Testis (tissue), 5 donors: Measurements from ENCODE around the gene SEZ6L. TPM values are rescaled to one million over a fixed set of nuclear protein-coding genes. Genes with fewer than 3 reads are reported as not detected.
A peak's percentile ranks its signal among the peaks of the same experiment; 100 is the strongest.

Experiments
- DNase-seq: peaks from one replicate; pipeline ENCODE4 v3.0.0-alpha.2; 2019
- H3K27ac ChIP-seq, 2 donors: fragments of 200-600 bp; sonication (generic); one replicate each; pipeline ENCODE4 v1.5.1; 2019
- H3K27me3 ChIP-seq: fragments of 200-600 bp; sonication (generic); one replicate; pipeline ENCODE4 v1.5.1; 2019
- H3K36me3 ChIP-seq: fragments of 200-600 bp; sonication (generic); one replicate; pipeline ENCODE4 v1.5.1; 2017; ENCODE audit warnings: low read depth; ENCODE audit errors: missing control alignments
- H3K4me1 ChIP-seq: fragments of 200-600 bp; sonication (generic); one replicate; pipeline ENCODE4 v1.5.1; 2019
- H3K4me3 ChIP-seq, 2 donors: fragments of 200-600 bp; sonication (generic); one replicate each; pipeline ENCODE4 v1.5.1; 2017 to 2019
- H3K9me3 ChIP-seq: fragments of 200-600 bp; sonication (generic); one replicate; pipeline ENCODE4 v1.5.1; 2017
- POLR2A ChIP-seq: fragments of 450-650 bp; IDR thresholded peaks from one replicate; pipeline ENCODE4 v1.6.1; 2017; ENCODE audit warnings: antibody characterized with exemption, mild to moderate bottlenecking, moderate library complexity
- WGBS, 2 donors: methylation state at CpG; one replicate each; pipeline ENCODE4 v1.1.5; 2018; 5-methylcytosine and 5-hydroxymethylcytosine counted together
- intact Hi-C: fragments of 100-400 bp; cut with DNase I; formaldehyde crosslinking; loops from one replicate; pipeline ENCODE4 v1.15.1; 2023; ENCODE audit warnings: low total_unique reads
- long read RNA-seq, 2 donors: transcript quantifications; one replicate each; lab custom pipeline, GENCODE V29; 2026
- polyA plus RNA-seq: library from polyadenylated mRNA; stranded (reverse); fragments of 350-450 nt; fragmentation: Illumina TruSeq; extraction: RNeasy Lipid Tissue Mini Kit (QIAGEN cat#74804); gene quantifications from one replicate; pipeline ENCODE4 v1.2.3, GENCODE V29; 2014; ENCODE audit warnings: low read depth, low replicate concordance; ENCODE audit not compliant: insufficient read depth
- total RNA-seq, 2 donors: library from RNA; depleted of rRNA; stranded (reverse); fragments of >200 nt; gene quantifications; one replicate each; pipeline ENCODE4 v1.2.3, GENCODE V29; 2016
- TF ChIP-seq, protein P1 (sequence below), 3 experiments: fragments of 450-650 bp in 2 of 3; fragments of 200-600 bp in 1 of 3; sonication (generic) in 1 of 3; IDR thresholded peaks; one replicate each; pipeline ENCODE4 v1.5.1; 2016 to 2019; ENCODE audit warnings: antibody characterized with exemption in 3 of 3, mild to moderate bottlenecking in 2 of 3, moderate library complexity in 1 of 3

Gene SEZ6L
- total RNA-seq (1 to 10 TPM in 1 of 2 donors, under 1 TPM in 1; 0.71 to 1.4 TPM), polyA plus RNA-seq (0.69 TPM)
- long read RNA-seq, donor 1 = 0 reads
- long read RNA-seq, donor 2 = 0 reads

- intact Hi-C loops = no loop called here
- 0 to 1% methylated on average over 7 to 77 of the region's 92 CpGs for WGBS, 2 donors
- H3K4me3 ChIP-seq = peak within 1 kb of the TSS; percentile 51 to 52
- H3K27ac ChIP-seq = no peak within 1 kb of the TSS
- no peaks in the 10 kb centered on the region for H3K9me3 ChIP-seq
- peak; percentile 23 for DNase-seq
- H3K4me1 ChIP-seq = peaks cover 10% of the 10 kb centered on the region
- H3K36me3 ChIP-seq = no peaks in the 10 kb centered on the region
- TF ChIP-seq POLR2A = no peak
- TF ChIP-seq, protein P1, sequence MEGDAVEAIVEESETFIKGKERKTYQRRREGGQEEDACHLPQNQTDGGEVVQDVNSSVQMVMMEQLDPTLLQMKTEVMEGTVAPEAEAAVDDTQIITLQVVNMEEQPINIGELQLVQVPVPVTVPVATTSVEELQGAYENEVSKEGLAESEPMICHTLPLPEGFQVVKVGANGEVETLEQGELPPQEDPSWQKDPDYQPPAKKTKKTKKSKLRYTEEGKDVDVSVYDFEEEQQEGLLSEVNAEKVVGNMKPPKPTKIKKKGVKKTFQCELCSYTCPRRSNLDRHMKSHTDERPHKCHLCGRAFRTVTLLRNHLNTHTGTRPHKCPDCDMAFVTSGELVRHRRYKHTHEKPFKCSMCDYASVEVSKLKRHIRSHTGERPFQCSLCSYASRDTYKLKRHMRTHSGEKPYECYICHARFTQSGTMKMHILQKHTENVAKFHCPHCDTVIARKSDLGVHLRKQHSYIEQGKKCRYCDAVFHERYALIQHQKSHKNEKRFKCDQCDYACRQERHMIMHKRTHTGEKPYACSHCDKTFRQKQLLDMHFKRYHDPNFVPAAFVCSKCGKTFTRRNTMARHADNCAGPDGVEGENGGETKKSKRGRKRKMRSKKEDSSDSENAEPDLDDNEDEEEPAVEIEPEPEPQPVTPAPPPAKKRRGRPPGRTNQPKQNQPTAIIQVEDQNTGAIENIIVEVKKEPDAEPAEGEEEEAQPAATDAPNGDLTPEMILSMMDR (IDR thresholded peaks at IDR 0.05) = no peak
- H3K27me3 ChIP-seq = no peaks in the 10 kb centered on the region
These were observed at the start of gene SEZ6L for GRCh38 chr22:26169315-26170111. Gene SEZ6L (plus strand): TSS chr22:26169462. CDS start chr22:26169670, 208 bp downstream.

DNA sequence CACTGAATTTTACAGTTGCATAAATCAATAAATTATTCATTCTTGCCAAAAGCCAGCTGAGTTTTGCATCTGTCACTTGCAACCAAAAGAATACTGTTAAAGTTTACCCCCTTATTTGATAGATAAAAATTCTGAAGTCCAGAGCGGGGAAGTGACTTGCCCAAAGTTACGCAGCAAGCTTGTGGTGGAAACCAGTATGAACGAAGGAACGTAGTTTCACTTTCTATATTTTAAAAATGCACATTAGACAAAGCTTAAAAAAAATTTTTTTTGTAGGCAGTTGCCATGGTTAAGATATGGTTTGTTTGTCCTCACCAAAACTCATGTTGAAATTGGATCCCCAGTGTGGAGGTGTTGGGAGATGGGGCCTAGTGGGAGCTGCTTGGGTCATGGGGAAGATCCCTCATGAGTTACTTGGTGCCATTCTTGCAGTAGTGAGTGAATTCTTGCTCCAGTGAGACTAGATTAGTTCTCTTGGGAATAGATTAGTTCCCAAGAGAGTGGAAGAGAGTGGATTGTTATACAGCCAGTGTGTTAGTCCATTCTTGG lies 46.3 kb upstream of the SEZ6L start:
- Histone ChIP-seq H3K4me1 (no peaks in the 10 kb centered on the region), H3K4me3 (no peak overlapping the region), H3K27me3 (no peaks in the 10 kb centered on the region), H3K36me3 (no peaks in the 10 kb centered on the region), H3K9me3 (no peaks in the 10 kb centered on the region), H3K27ac (no peak overlapping the region)
- intact Hi-C loops = no loop called here
- 88 to 97% methylated on average over 4 of the region's 4 CpGs for WGBS, 2 donors
- no peak for DNase-seq
- TF ChIP-seq, protein P1 (IDR thresholded peaks at IDR 0.05) = no peak
- TF ChIP-seq POLR2A = no peak

- H3K27ac ChIP-seq = no peak overlapping the region
- no peak for TF ChIP-seq POLR2A
- TF ChIP-seq, protein P1 (IDR thresholded peaks at IDR 0.05) = no peak
- WGBS, 2 donors = 81 to 83% methylated on average over 8 to 10 of the region's 10 CpGs
- H3K4me1 ChIP-seq = no peaks in the 10 kb centered on the region
- no peaks in the 10 kb centered on the region for H3K27me3 ChIP-seq
- intact Hi-C loops = no loop called here
- H3K9me3 ChIP-seq = no peaks in the 10 kb centered on the region
- H3K36me3 ChIP-seq = no peaks in the 10 kb centered on the region
- H3K4me3 ChIP-seq = no peak overlapping the region
- DNase-seq = no peak
These were observed 44.1 kb upstream of the SEZ6L start for GRCh38 chr22:26124991-26125725.

DNA sequence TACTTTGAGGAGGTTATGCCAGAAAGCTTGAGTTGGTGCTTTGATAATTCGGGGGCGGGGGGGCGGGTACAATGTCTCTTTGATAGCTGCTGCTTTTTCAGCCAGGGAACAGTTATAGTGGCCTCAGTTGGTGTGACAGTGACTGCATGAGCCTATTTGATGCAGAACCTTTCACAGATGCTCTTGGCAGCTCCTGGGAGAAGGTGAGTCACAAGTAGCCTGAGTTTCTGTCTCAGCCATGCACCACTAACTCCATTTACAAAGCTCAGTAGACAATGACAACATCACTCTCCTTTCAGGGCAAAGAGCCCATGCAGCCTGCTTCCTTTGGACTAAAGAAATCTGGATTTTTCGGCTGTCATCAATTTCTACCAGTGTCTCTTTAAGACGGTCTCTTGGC lies 42.1 kb upstream of the SEZ6L start:
- Histone ChIP-seq H3K27ac (no peak overlapping the region), H3K27me3 (no peaks in the 10 kb centered on the region), H3K4me1 (no peaks in the 10 kb centered on the region), H3K9me3 (no peaks in the 10 kb centered on the region), H3K36me3 (no peaks in the 10 kb centered on the region), H3K4me3 (no peak overlapping the region)
- WGBS, 2 donors = 81 to 87% methylated on average over 5 of the region's 5 CpGs
- DNase-seq = no peak
- TF ChIP-seq, protein P1 (IDR thresholded peaks at IDR 0.05) = no peak
- TF ChIP-seq POLR2A = no peak
- intact Hi-C loops = no loop called here
